Esophagus squamous epithelium (tissue), 5 donors: ENCODE results near the gene NCKIPSD. TPM values are rescaled to one million over a fixed set of nuclear protein-coding genes. Genes with fewer than 3 reads are reported as not detected.

Source experiments
- DNase-seq: peaks from one replicate; lab custom pipeline; 2025; lab: John Stamatoyannopoulos, UW
- H3K27ac ChIP-seq, 4 donors: fragments of 200-600 bp; sonication (generic); one replicate each; pipeline ENCODE4 v1.5.1; 2016 to 2019; ENCODE audit warnings: mild to moderate bottlenecking in 1 of 4
- H3K27me3 ChIP-seq, 4 donors: fragments of 200-600 bp; sonication (generic); 1 replicate in 3 of 4; 2 replicates in 1 of 4; pipeline versions ENCODE4 v1.5.1 to v1.6.0; 2017 to 2021; ENCODE audit warnings: antibody characterized with exemption in 1 of 4
- H3K36me3 ChIP-seq, 3 donors: fragments of 200-600 bp; sonication (generic); one replicate each; pipeline ENCODE4 v1.5.1; 2016 to 2019
- H3K4me1 ChIP-seq, 3 donors: fragments of 200-600 bp; sonication (generic); one replicate each; pipeline ENCODE4 v1.5.1; 2017 to 2019
- H3K4me3 ChIP-seq, 4 donors: fragments of 200-600 bp; sonication (generic); 1 replicate in 3 of 4; 2 replicates in 1 of 4; pipeline ENCODE4 v1.5.1; 2016 to 2019; ENCODE audit warnings: mild to moderate bottlenecking in 2 of 4, moderate library complexity in 1 of 4
- H3K9me3 ChIP-seq, 3 donors: fragments of 200-600 bp; sonication (generic); one replicate each; pipeline ENCODE4 v1.5.1; 2016 to 2019
- CTCF ChIP-seq, 6 experiments: fragments of 450-650 bp in 4 of 6; fragments of 200-600 bp in 2 of 6; sonication (generic) in 2 of 6; IDR thresholded peaks; one replicate each; pipeline ENCODE4 v1.5.1; 2016 to 2019; ENCODE audit warnings: antibody characterized with exemption in 6 of 6, mild to moderate bottlenecking in 4 of 6, moderate library complexity in 4 of 6
- POLR2A ChIP-seq, 4 donors: fragments of 450-650 bp; IDR thresholded peaks; one replicate each; pipeline ENCODE4 v1.6.1; 2017; ENCODE audit warnings: antibody characterized with exemption in 4 of 4, mild to moderate bottlenecking in 4 of 4, moderate library complexity in 3 of 4
- WGBS, 2 donors: methylation state at CpG; one replicate each; pipeline ENCODE4 v1.1.5; 2018; 5-methylcytosine and 5-hydroxymethylcytosine counted together
- intact Hi-C: fragments of 100-400 bp; cut with DNase I; formaldehyde crosslinking; loops from one replicate; pipeline ENCODE4 v1.15.0; 2022
- total RNA-seq, 4 donors: library from RNA; depleted of rRNA; stranded (reverse); fragments of >200 nt; gene quantifications; one replicate each; pipeline ENCODE4 v1.1.0, GENCODE V29; 2016
- donor health status: DM: yes; HTN: yes; CAD: no.

The NCKIPSD gene
- total RNA-seq, 4 donors from 2014 or later: 12.4 to 16.8 (median 15.0) TPM

GRCh38 chr3:48685293-48685602 lies 467 bp downstream of the NCKIPSD start:
- H3K9me3 ChIP-seq: no peaks in the 10 kb centered on the region
- peaks cover 28 to 36% (median 29%) of the 10 kb centered on the region in 3 donors for H3K4me1 ChIP-seq
- H3K27ac ChIP-seq: peak overlapping the region; percentile 88 to 93 (median 92)
- intact Hi-C loops: no loop called here
- 22 to 25% methylated on average over 4 to 6 of the region's 13 CpGs for WGBS, 2 donors
- no peaks in the 10 kb centered on the region for H3K27me3 ChIP-seq
- no peak for DNase-seq
- H3K4me3 ChIP-seq: peak overlapping the region; percentile 69 to 93 (median 82)
- H3K36me3 ChIP-seq: peaks cover 14 to 59% (median 41%) of the 10 kb centered on the region in 3 donors
- no peak for TF ChIP-seq POLR2A (IDR thresholded peaks at IDR 0.05)
- TF ChIP-seq CTCF (IDR thresholded peaks at IDR 0.05): peak in 1 of 6 experiments; percentile 55

- intact Hi-C loops: no loop called here
- DNase-seq: no peak
- 17 to 67% methylated on average over 1 of the region's 7 CpGs for WGBS, 2 donors
Measured at GRCh38 chr3:48684480-48685143, 1.1 kb downstream of the NCKIPSD start.

GRCh38 chr3:48684054-48684349 lies 1.7 kb downstream of the NCKIPSD start:
- intact Hi-C loops: no loop called here
- peak overlapping the region in 2 of 4 donors; percentile 11 to 88 for H3K27ac ChIP-seq
- H3K9me3 ChIP-seq: no peaks in the 10 kb centered on the region
- DNase-seq: no peak
- 67 to 78% methylated on average over 8 of the region's 8 CpGs for WGBS, 2 donors
- peaks cover 10 to 59% (median 36%) of the 10 kb centered on the region in 3 donors for H3K36me3 ChIP-seq
- no peaks in the 10 kb centered on the region for H3K27me3 ChIP-seq
- no peak for TF ChIP-seq CTCF (IDR thresholded peaks at IDR 0.05)
- TF ChIP-seq POLR2A (IDR thresholded peaks at IDR 0.05): no peak
- H3K4me1 ChIP-seq: peaks cover 28 to 36% (median 29%) of the 10 kb centered on the region in 3 donors
- peak overlapping the region in 2 of 4 donors; percentile 87 to 93 for H3K4me3 ChIP-seq

More at GRCh38 chr3:48684480-48685143, 1.1 kb downstream of the NCKIPSD start:
- H3K36me3 ChIP-seq: peaks cover 11 to 59% (median 41%) of the 10 kb centered on the region in 3 donors
- H3K4me1 ChIP-seq: peaks cover 28 to 36% (median 29%) of the 10 kb centered on the region in 3 donors
- peak overlapping the region; percentile 69 to 93 (median 82) for H3K4me3 ChIP-seq
- no peak for TF ChIP-seq POLR2A (IDR thresholded peaks at IDR 0.05)
- no peak for TF ChIP-seq CTCF (IDR thresholded peaks at IDR 0.05)
- H3K9me3 ChIP-seq: no peaks in the 10 kb centered on the region
- H3K27me3 ChIP-seq: no peaks in the 10 kb centered on the region
- H3K27ac ChIP-seq: peak overlapping the region in 2 of 4 donors; percentile 88 to 92

GRCh38 chr3:48682786-48683185 lies 2.9 kb downstream of the NCKIPSD start:
- no peak overlapping the region for H3K4me3 ChIP-seq
- intact Hi-C loops: no loop called here
- H3K36me3 ChIP-seq: peaks cover 5 to 59% (median 33%) of the 10 kb centered on the region in 3 donors
- no peaks in the 10 kb centered on the region for H3K27me3 ChIP-seq
- H3K4me1 ChIP-seq: peaks cover 28 to 36% (median 29%) of the 10 kb centered on the region in 3 donors
- no peaks in the 10 kb centered on the region for H3K9me3 ChIP-seq
- TF ChIP-seq POLR2A (IDR thresholded peaks at IDR 0.05): no peak
- no peak for TF ChIP-seq CTCF (IDR thresholded peaks at IDR 0.05)
- DNase-seq: no peak
- no peak overlapping the region for H3K27ac ChIP-seq
- 86 to 98% methylated on average over 1 to 8 of the region's 9 CpGs for WGBS, 2 donors

- Histone ChIP-seq H3K4me1 (peaks cover 28 to 36% (median 29%) of the 10 kb centered on the region in 3 donors), H3K4me3 (no peak overlapping the region), H3K27ac (no peak overlapping the region), H3K27me3 (no peaks in the 10 kb centered on the region), H3K9me3 (no peaks in the 10 kb centered on the region), H3K36me3 (peaks cover 0 to 59% (median 29%) of the 10 kb centered on the region in 3 donors)
- WGBS, 2 donors: 96 to 98% methylated on average over 6 to 9 of the region's 17 CpGs
- TF ChIP-seq CTCF (IDR thresholded peaks at IDR 0.05) (no peak), POLR2A (IDR thresholded peaks at IDR 0.05) (no peak)
- DNase-seq: no peak
- intact Hi-C loops: no loop called here
Measured at GRCh38 chr3:48681974-48682610, 3.6 kb downstream of the NCKIPSD start.
